Measurements from ENCODE around the gene RASGRP3.

The RASGRP3 gene

DNA sequence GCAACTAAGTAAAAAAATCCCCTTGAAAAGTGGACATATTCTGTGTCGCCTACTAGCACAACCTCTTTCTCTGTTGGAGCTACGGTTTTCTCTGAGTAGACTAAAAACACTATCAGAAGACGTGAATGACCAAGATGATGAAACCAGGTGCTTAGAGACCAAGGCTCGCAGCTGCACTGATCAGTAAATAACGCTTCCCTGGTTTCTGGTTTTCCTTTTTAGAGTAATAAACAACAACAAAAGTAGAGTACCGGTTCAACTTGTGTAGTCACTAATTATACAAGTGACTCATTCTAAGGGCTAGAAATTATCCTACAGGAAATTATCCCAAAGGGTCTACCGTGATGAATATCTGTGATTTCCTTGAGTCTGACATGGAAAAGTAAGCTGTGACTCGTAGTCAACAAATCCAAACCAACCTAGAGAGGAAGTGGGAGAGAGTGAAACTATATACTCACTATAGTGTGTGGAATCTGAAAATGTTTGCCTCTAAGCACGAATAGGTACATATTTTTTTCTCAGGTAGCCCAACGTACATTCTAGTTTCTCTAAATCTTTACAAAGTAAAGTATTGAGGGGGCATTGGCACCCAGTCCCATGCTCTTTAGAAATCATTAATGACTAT lies 17.8 kb downstream of the RASGRP3 start:
- peak; percentile 38 for DNase-seq

DNA sequence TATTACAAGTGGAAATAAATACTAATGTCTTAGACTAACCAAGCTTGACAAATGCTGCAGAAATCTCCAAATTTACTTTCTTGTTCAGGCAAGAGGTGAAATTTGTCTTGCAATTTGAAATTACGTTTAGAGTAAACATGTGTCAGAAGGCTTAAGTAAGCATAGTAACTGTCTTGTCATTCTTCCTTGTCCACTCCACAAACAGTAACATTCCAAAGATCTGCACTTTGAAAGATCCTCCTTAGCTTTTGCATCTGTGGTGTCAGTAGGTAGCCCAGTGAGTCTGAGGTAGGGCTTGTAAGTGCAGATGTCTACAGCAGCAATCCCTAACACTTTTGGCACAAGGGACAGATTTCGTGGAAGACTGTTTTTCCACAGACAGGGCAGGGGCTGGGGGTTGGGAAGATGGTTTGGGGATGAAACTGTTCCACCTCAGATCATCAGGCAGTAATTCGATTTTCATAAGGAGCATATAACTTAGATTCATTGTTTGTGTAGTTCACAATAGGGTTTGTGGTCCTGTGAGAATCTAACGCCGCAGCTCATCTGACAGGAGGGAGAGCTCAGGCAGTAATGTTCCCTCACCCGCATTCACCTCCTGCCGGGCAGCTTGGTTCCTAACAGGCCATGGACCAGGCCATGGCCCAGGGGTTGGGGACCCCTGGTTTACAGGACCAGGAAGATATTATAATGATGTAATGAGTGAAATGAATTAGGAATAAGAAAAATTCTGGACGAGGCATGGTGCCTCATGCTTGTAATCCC lies 18.6 kb downstream of the RASGRP3 start:
- no peak for DNase-seq

DNA sequence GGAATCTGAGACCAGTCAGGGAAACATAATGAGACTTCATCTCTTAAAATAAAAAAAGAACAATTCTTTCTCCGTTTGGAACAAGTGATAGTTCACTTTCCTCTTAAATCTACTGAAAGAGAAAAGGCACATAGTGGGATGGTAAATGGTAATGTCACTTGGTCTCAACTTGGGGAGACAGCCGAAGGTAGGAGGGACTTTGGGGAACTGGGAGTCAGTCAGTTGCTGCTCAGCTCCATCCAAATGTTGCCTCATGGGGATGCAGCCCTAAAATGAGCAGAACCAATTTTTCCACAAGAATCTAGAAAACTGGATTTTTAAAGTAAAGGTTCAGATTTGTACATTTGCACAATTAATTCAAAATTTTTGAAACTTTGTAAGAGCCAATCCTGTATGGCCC lies 19.2 kb downstream of the RASGRP3 start:
- DNase-seq = no peak

DNA sequence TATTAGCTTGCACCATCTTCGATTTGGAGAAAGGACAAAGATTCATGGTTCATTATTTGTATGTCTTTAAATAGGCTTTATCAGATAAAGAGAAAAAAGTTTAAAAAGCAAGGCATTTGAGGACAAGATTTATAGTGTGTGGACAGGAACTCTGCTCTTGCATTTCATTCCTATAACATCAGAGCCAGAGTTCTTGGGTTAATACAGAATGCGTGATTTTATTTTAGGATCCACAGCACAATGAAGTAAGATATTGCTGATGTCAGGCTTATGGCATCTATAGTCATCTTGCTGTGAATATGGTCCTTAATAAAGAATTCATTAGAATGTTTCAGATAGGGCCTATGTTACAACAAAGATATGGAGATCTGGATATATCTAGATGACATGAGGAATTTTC lies 19.7 kb downstream of the RASGRP3 start:
- no peak for DNase-seq

DNA sequence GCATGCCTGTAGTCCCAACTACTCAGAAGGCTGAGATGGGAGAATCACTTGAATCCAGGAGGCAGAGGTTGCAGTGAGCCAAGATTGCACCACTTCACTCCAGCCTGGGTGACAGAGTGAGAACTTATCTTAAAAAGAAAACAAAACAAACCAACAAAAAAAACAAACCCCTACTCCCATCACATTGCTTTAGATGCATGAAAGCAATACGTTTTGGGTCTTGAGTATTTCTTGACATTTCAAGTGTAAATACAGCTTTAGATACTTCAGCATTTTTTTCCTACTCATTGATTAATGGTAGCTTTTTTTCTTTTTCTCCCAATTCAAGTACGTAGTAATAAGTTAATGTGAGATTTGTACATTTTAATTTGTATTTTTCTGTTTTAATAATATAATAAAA lies 20.3 kb downstream of the RASGRP3 start:
- no peak for DNase-seq

DNA sequence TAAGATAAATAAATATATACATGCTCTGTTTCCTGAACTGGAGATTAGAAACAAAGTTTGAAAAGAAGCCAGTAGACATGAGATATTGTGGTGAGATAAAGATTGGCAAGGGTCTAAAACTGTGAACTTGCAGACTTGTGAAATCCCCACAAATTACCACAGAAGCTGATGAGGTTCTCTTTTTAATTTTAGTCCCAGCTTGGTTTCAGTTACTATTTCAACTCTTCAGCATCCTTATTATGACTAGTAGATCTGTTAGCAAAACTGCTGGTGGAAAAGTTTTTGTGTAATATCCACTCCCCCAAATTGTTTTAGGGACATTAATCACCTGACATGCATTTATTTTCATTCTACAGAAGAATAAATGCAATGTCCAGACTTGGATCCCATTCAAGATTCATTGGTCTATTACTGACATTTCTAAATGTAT lies 20.8 kb downstream of the RASGRP3 start:
- DNase-seq = peak; percentile 29

DNA sequence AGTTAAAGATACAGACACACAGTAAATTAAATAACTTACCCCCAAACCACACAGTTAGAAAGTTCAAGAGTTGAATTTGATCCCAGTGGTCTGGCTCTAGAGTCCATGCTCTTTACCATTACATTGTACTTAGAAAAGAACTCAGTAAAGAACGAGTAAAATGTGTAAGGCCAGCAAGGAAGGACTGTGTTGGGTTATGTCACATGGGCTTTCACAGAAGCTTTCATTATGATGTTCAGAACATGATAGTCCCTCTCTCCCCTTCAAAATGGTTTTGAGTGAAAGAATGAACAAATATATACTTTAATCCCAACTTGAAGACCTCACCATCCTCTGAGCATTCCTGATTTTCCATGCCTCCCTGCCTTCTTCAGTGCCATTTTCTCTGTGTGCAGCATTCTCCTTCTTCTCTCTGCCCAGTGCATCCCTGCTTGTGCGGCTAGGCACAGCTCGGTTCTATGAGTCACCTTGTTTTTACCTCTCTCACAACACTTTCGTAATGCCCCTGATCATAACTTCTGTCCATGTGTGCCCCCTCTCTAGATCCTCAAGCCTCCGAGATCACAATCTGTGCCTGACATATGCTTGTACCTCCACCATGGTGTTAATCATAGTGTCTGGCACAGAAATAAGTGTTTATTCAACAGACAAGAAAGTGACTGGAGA lies 22.0 kb downstream of the RASGRP3 start:
- DNase-seq = no peak

DNA sequence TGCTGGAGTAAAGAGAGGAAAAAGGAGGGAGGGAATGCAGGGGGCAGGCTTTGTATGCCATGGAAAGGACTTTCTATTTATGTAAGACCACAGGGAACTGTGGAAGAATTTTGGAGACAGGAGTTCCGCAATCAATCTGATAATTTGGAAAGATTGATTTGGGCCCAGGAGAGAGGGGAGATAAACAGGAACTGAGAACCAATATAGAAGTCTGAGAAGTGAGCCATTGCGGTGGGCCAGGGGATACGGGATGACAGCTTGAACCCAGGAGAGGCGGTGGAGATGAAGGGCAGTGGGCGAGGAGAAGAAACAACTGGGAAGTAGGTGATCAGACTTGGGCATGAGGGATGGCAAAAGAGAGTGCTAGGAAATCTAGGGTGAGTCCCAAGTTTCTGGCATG lies 23.7 kb downstream of the RASGRP3 start:
- no peak for DNase-seq

DNA sequence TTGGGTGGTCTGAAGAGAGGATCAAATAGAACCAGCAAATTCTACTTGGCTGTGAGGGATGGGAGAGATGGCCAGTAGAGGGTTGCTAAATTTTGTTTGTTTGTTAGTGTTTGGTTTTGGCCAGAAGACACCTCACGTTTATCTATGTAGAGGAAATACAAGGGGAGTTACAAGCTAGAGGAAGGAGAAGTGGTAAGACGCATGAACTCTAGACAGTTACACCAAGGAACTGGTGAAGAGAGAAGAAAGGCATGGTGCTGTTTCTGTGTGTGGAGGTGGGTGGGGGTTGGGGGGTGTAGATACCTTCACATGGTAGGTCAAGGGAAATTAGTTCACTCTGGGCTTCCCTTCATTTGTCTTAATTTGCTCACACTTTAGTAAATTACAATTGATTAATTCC lies 25.6 kb downstream of the RASGRP3 start:
- no peak for DNase-seq

DNA sequence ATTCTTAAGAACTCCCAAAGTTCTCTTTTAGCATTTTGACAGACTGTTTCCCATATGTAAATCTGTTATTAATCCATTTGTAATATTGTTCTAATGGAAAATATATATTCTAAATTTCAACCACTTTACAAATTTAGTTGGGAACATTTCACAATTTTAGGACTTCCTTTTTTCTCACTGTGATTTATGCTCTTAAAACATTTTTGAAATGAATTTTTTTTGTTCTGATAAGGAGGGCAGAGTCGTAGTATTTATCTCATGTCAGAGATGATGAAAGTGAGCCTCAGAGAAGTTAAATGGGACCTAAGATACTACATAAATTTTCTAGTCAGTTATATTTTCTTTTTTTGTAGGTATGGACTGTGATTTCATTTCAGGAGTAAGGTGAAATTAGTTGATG lies 26.6 kb downstream of the RASGRP3 start:
- no peak for DNase-seq

DNA sequence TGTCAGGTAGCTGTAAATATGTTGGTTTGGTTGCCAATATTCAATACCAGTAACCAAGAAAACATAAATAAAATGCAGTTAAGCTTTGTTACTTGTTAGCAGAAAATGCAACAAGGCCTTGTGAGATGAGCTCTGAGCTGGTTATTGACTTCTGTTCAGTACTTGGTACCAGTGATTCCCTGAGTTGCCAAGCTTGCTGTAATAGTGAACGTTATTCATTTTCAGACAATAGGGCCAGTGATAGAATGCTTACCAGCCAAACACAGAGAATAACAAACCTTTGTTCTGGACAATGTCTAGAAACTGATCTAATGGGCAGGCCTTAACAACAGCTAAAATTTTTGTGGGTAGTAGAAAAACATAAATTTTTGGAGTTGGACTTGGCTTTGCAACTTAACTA lies 29.5 kb downstream of the RASGRP3 start:
- DNase-seq = no peak

DNA sequence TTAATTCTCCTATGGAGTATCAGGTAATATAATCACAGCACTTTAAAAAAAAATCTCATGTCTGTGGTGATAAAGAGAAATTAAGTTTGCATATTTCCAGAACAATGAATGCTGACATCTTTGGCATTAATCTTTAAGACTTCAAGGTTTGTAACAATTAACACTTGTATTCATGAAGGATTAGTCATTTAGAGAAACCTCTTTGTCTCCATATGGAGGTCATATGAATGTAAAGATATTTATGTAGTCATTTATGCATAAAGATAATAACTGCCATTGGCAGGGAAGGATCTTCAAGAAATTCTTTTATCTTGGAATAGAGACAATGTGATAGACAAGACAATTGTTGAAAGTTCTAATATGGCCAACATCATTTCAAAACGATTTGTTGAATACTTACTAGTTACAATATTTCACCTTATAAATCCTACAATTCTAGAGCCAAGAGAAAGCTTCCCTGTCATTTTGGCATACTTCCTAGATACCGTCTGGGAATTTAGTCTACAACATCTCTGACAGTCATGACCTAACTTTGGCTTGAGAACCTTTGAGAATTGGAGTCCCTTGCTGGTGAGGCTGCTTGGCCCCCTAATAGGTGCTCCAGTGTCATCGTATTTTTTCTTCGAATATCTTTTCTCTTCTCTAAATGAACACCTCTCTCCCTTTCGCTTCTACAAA lies 33.6 kb downstream of the RASGRP3 start:
- DNase-seq = no peak

DNA sequence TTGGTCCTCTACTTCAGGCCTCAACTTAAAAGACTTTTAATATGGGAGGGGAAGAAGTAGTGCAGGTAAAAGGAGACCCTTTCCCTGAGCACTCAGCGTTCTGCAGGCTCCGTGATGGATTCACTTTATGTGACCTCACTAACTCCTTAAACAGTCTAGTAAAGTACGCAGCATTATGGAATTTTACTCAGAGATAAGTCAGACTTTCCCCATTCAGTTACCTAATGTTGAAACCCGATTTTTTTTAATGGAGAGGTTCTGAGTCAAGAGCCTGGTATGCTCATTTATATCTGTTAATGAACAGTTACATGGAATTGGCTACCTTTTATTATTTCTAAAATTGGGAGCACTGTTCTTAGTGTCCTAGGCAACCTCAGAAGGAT lies 34.1 kb downstream of the RASGRP3 start:
- DNase-seq = peak; percentile 68

DNA sequence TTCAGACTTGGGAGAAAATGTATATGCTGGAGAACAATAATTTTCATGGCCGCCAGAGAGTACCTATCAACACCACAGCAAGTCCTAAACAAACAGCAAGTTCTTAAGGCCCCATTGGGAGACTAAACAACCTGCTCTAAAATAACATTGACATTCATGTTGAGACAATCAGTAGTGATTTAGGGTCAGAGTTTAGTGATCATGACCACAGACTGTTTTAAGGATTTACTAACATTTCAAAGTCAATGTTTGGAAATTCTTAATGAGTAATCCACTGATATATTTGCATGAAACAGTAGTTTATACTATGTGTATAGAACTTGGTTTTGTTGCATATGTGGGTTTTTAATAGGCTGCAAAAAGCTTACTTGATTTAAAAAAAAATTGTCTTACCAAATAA lies 34.7 kb downstream of the RASGRP3 start:
- no peak for DNase-seq

DNA sequence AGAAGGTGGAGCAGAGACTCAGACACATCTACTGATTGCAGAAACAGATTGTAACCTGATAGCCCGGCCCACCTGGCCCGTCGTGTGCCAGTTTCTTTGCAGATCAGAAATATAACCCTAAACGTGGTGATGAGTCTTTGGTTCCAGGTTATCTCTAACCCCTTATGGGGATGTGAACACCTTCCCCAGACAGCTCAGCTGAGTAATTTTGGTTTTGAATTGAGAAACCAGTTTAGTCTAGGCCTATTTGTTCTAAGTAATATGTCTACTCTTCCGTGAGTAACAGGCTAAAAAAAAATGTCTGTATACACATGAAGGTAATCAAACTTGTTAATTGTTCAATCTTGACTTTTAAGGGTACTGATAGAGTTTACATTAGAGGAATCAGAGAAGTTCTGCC lies 35.7 kb downstream of the RASGRP3 start:
- DNase-seq = no peak

DNA sequence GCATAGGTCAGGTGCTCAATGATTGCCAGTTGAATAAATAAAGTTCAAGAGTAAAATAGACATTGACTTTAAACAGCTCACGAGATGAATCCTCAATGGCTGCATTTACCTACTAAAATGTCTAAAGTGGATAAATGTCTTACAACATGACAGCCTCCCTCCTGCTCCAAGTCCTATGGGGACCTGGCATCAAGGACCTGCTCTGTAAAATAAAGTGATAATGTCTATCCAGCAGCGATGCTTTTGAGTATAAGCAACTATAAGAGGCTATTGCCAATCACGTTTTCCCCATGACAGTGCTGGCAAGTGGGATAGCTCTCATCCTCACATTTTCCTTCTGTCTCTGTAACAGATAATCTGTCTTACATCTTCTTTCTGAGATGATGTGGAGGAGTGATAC lies 37.0 kb downstream of the RASGRP3 start:
- DNase-seq = no peak

DNA sequence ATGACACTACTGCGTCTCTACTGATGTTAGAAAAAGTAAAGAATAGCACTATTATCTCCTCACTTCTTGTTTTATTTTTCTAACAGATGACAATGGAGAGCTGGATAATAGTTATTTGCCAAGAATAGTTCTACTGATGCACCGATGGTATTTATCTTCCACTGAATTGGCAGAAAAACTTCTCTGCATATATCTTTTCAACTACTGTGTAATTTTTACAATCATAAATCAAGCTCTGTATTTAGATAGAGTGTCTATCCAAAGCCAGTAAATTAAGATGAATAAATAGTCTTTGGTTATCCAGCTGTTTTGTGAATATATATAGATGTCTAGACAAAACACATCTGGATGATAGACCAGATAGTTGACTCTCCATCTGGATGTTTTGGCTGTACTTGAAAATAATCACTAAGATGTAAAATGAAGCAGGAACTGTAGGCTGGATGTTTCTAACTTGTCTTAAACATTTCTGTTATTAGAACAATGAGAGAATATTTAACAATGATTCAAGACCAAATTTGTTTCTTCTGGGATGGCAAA lies 40.1 kb downstream of the RASGRP3 start:
- DNase-seq = no peak

DNA sequence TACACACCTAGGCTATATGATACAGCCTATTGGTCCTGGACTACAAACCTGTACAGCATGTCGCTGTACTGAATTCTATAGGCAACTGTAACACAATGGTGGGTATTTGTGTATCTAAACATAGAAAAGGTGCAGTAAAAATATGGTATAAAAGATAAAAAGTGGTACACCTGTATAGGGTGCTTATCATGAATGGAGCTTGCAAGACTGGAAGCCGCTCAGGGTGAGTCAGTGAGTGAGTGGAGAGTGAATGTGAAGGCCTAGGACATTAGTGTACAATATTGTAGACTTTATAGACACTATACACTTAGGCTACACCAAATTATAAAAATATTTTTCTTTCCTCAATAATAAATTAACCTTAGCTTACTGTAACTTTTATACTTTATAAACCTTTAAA lies 41.8 kb downstream of the RASGRP3 start:
- DNase-seq = no peak

DNA sequence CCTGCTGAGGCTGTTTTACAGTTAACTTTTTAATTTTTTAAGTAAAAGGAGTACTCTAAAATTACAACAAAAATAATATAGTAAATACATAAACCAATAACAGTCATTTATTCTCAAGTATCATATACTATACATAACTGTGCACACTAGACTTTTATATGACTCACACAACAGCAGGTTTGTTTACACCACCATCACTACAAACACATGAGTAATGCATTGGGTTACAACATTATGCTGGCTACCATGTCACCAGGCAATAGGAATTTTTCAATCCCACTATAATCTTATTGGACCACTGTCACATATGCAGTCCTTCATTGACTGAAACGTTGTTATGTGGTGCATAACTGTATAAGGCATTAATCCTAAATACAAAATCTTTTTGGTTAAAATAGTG lies 42.5 kb downstream of the RASGRP3 start:
- peak; percentile 28 for DNase-seq

DNA sequence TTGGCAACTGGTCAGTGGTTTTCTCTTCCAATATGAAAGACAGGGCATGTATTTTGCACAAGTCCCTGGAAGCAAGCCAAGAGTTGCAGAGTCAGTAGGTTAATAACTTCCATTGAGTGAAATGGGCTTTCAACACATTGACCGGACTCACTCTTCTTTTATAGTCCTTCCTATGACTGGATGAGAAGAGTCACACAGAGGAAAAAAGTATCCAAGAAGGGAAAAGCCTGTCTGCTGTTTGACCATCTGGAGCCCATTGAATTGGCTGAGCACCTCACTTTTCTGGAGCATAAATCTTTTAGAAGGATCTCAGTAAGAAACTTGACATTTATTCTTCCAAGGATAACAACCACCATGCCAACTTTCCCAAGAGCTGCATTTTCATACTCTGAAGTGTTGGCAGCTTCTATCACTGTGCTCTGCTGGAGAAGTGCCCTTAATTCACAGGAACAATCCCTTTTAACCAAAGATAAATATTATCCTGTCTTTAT lies 45.4 kb downstream of the RASGRP3 start:
- DNase-seq = no peak

DNA sequence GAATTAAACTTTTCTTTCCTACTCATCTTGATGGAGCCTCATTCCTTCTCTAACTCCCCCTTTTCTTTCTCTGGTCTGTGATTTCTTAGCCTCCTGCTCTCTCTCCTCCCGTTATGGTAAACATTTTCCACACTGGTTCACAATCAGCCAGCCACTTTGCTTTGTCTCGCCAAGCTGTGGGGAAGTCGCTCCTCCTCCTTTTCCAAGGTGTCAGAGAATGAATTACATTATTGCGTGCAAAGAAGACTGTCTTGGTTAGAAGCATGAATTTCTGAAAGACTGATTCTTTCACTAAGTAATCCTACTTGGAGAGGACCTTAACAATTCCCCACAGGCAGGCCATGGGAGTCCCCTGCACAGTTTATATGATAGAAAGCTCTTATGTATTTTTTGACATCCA lies 46.1 kb downstream of the RASGRP3 start:
- no peak for DNase-seq

DNA sequence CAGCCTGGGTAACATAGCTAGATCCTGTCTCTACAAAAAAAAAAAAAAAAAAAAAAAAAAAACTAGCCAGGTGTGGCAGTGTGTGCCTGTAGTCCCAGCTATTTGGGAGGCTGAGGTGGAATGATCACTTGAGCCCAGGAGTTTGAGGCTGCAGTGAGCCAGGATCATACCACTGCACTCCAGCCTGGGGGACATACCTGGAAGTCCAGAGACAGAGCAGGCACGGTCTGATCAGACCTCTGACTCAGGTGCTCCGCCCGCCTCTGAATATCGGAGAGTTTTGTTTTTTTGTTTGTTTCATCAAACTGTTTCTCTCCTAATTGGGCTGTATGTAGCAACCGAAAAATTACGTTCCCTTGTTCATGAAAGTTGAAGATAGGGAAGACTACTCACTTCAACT lies 49.2 kb downstream of the RASGRP3 start:
- no peak for DNase-seq

DNA sequence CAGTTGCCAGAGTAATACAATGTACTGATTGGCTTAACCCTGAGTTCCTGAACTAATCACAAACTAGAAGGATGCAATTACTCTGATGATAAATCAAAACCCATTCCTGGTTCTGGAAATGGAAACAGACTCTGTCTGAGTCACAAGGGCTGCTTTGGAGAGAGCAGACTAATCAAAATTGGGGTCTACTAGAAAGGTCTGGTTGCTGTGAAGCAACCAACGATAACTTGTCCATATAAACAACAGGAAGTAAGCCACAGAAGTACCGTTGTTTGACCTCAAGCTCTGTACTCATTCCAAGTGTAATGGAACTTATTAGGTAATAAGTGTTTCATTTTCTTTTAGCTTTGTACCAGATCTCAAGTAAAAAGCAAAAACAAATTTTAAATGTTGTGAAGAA lies 49.7 kb downstream of the RASGRP3 start:
- DNase-seq = no peak
